ENCODE measurements around the gene ZNHIT6. TPM values are rescaled to one million over a fixed set of nuclear protein-coding genes. Genes with fewer than 3 reads are reported as not detected.

The ZNHIT6 gene
- polyA plus RNA-seq, 1 donor = 23.2 TPM

GRCh38 chr1:85599681-85600080 is 108.6 kb downstream of the ZNHIT6 start:
- Histone ChIP-seq H3K4me3 (ENCODE audit: low read length) (no peak overlapping the region), H3K9me3 (ENCODE audit: control insufficient read depth, low read depth, low read length) (no peaks in the 10 kb centered on the region), H3K4me1 (ENCODE audit: control insufficient read depth, insufficient read depth, low read length) (peaks cover 20% of the 10 kb centered on the region), H3K27me3 (ENCODE audit: control insufficient read depth, insufficient read depth, low read length) (no peaks in the 10 kb centered on the region), H3K27ac (ENCODE audit: low read length) (no peak overlapping the region), H3K36me3 (ENCODE audit: control insufficient read depth, insufficient read depth, low read length) (no peaks in the 10 kb centered on the region)
- no CpG with 5 or more reads among the region's 2 CpGs for WGBS (ENCODE audit: insufficient coverage, low lambda C conversion rate)
- no peak for DNase-seq

Other genes with a start within 250 kb of the ZNHIT6 start
- gene DDAH1, start 243.3 kb downstream of the ZNHIT6 start, polyA plus RNA-seq = 115 TPM
- gene CCN1, start 127.7 kb downstream of the ZNHIT6 start, polyA plus RNA-seq = 103 TPM